SK-N-SH treated with all-trans-retinoic acid at 6 μM for 48 hours (cell line): ENCODE measurements around the gene ATP1A2.
A peak's percentile ranks its signal among the peaks of the same experiment; 100 is the strongest.

Source experiments
- ATAC-seq: fragments of 200-7000 bp; cut with Tn5 transposase; 3 replicates; pipeline ENCODE4 v1.9.1; 2020; ENCODE audit warnings: mild to moderate bottlenecking, moderate library complexity
- ARNTL ChIP-seq: fragments of 450-650 bp; formaldehyde crosslinking; IDR thresholded peaks from 2 replicates; pipeline ENCODE4 v1.5.0; 2020; ENCODE audit warnings: low read depth, mild to moderate bottlenecking, moderate library complexity, borderline replicate concordance
- BACH2 ChIP-seq: fragments of 250-450 bp; sonication (Bioruptor Pico); IDR thresholded peaks from 2 replicates; pipeline ENCODE4 v1.9.0; 2021; ENCODE audit warnings: mild to moderate bottlenecking, borderline replicate concordance
- CREB5 ChIP-seq: fragments of 250-450 bp; sonication (Bioruptor Pico); IDR thresholded peaks from 2 replicates; pipeline ENCODE4 v1.5.1; 2020; ENCODE audit warnings: low read depth, mild to moderate bottlenecking, moderate library complexity
- CSDC2 ChIP-seq: fragments of 250-450 bp; sonication (Bioruptor Pico); IDR thresholded peaks from 2 replicates; pipeline ENCODE4 v1.5.0; 2020; ENCODE audit warnings: mild to moderate bottlenecking, moderate library complexity
- CSRNP3 ChIP-seq: fragments of 250-450 bp; sonication (Bioruptor Pico); IDR thresholded peaks from 2 replicates; pipeline ENCODE4 v1.5.1; 2021; ENCODE audit warnings: mild to moderate bottlenecking, moderate library complexity
- ESRRG ChIP-seq: fragments of 250-450 bp; sonication (Bioruptor Pico); IDR thresholded peaks from 2 replicates; pipeline ENCODE4 v1.6.1; 2021; ENCODE audit warnings: mild to moderate bottlenecking
- GLIS3 ChIP-seq: fragments of 250-450 bp; sonication (Bioruptor Pico); IDR thresholded peaks from 2 replicates; pipeline ENCODE4 v1.5.0; 2020; ENCODE audit warnings: mild to moderate bottlenecking, moderate library complexity
- ISL1 ChIP-seq: fragments of 250-450 bp; sonication (Bioruptor Pico); IDR thresholded peaks from 2 replicates; pipeline ENCODE4 v2.1.2; 2022; ENCODE audit warnings: mild to moderate bottlenecking, moderate library complexity
- OSR1 ChIP-seq: fragments of 250-450 bp; sonication (Bioruptor Pico); IDR thresholded peaks from 2 replicates; pipeline ENCODE4 v1.8.0; 2022; ENCODE audit warnings: moderate library complexity, mild to moderate bottlenecking, inconsistent platforms
- PATZ1 ChIP-seq: fragments of 250-450 bp; sonication (Bioruptor Pico); IDR thresholded peaks from 2 replicates; pipeline ENCODE4 v1.8.0; 2020; ENCODE audit warnings: mild to moderate bottlenecking, moderate library complexity, borderline replicate concordance
- POU6F1 ChIP-seq: fragments of 250-450 bp; sonication (Bioruptor Pico); IDR thresholded peaks from 2 replicates; pipeline ENCODE4 v1.8.0; 2021; ENCODE audit warnings: low read depth, mild to moderate bottlenecking, moderate library complexity, borderline replicate concordance
- PPARA ChIP-seq: fragments of 250-450 bp; sonication (Bioruptor Pico); IDR thresholded peaks from 2 replicates; pipeline ENCODE4 v1.5.0; 2020; ENCODE audit warnings: mild to moderate bottlenecking, borderline replicate concordance
- RARB ChIP-seq: fragments of 250-450 bp; sonication (Bioruptor Pico); IDR thresholded peaks from 2 replicates; pipeline ENCODE4 v1.8.0; 2021; ENCODE audit warnings: mild to moderate bottlenecking, moderate library complexity
- SNAI2 ChIP-seq: fragments of 250-450 bp; sonication (Bioruptor Pico); IDR thresholded peaks from 2 replicates; pipeline ENCODE4 v1.5.0; 2020; ENCODE audit warnings: mild to moderate bottlenecking, moderate library complexity
- TCF4 ChIP-seq: fragments of 250-450 bp; sonication (Bioruptor Pico); IDR thresholded peaks from 2 replicates; pipeline ENCODE4 v1.8.0; 2021; ENCODE audit warnings: mild to moderate bottlenecking, moderate library complexity, borderline replicate concordance
- TOX ChIP-seq: fragments of 250-450 bp; sonication (Bioruptor Pico); IDR thresholded peaks from 2 replicates; pipeline ENCODE4 v1.8.0; 2021; ENCODE audit warnings: mild to moderate bottlenecking, moderate library complexity, borderline replicate concordance
- ZC3H10 ChIP-seq: fragments of 250-450 bp; sonication (Bioruptor Pico); IDR thresholded peaks from 2 replicates; pipeline ENCODE4 v1.5.1; 2021; ENCODE audit warnings: mild to moderate bottlenecking, moderate library complexity
- ZFP3 ChIP-seq: fragments of 250-450 bp; sonication (Bioruptor Pico); IDR thresholded peaks from 2 replicates; pipeline ENCODE4 v1.5.0; 2020; ENCODE audit warnings: mild to moderate bottlenecking, moderate library complexity
- ZFP30 ChIP-seq: fragments of 450-650 bp; formaldehyde crosslinking; IDR thresholded peaks from 2 replicates; pipeline ENCODE4 v1.5.0; 2022; ENCODE audit warnings: mild to moderate bottlenecking, moderate library complexity
- ZNF565 ChIP-seq: fragments of 450-650 bp; formaldehyde crosslinking; conservative IDR thresholded peaks from 2 replicates; pipeline ENCODE4 v1.5.0; 2020; ENCODE audit warnings: low read depth, mild to moderate bottlenecking, moderate library complexity
- ZNF70 ChIP-seq: fragments of 450-650 bp; formaldehyde crosslinking; IDR thresholded peaks from 2 replicates; pipeline ENCODE4 v1.5.0; 2020; ENCODE audit warnings: mild to moderate bottlenecking, moderate library complexity
- ZNF8 ChIP-seq: fragments of 450-650 bp; formaldehyde crosslinking; IDR thresholded peaks from 2 replicates; pipeline ENCODE4 v1.5.0; 2020; ENCODE audit warnings: mild to moderate bottlenecking, moderate library complexity

The ATP1A2 gene

DNA sequence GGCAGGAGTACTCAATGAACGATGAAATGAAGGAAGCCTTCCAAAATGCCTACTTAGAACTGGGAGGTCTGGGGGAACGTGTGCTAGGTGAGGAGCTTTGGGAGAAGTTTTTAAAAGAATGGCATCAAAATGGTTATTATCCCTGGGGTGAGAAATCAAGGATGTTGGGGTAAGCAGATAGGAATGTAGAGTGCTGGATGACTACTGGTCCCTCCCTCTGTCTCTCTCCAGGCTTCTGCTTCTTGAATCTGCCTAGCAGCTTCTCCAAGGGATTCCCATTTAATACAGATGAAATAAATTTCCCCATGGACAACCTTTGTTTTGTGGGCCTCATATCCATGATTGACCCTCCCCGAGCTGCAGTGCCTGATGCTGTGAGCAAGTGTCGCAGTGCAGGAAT, 55.8 kb downstream of the ATP1A2 start:
- no peak for TF ChIP-seq ZFP30 (CRISPR knock-in tag)
- TF ChIP-seq ESRRG: no peak
- no peak for TF ChIP-seq GLIS3 (CRISPR knock-in tag)
- no peak for TF ChIP-seq ZNF565 (CRISPR knock-in tag)
- TF ChIP-seq ZFP3 (CRISPR knock-in tag): no peak
- TF ChIP-seq PATZ1 (CRISPR knock-in tag): no peak
- TF ChIP-seq ZNF70: no peak
- no peak for TF ChIP-seq RARB
- TF ChIP-seq ZC3H10 (CRISPR knock-in tag): no peak
- no peak for TF ChIP-seq PPARA (CRISPR knock-in tag)
- TF ChIP-seq CSRNP3: no peak
- no peak for TF ChIP-seq CREB5
- no peak for TF ChIP-seq ZNF8 (CRISPR knock-in tag)
- no peak for TF ChIP-seq SNAI2
- TF ChIP-seq ISL1 (CRISPR knock-in tag): no peak
- TF ChIP-seq TOX (CRISPR knock-in tag): no peak
- TF ChIP-seq, all 23 proteins: peak for 0
- peak; percentile 38; the same call in 2 of the 3 replicates for ATAC-seq

- no peak for ATAC-seq
These were observed 56.4 kb downstream of the ATP1A2 start for GRCh38 chr1:160171980-160172379.

GRCh38 chr1:160177231-160177630, 61.7 kb downstream of the ATP1A2 start:
- ATAC-seq: no peak
- TF ChIP-seq SNAI2 (no peak), TCF4 (CRISPR knock-in tag) (no peak), POU6F1 (CRISPR knock-in tag) (no peak), CREB5 (no peak), OSR1 (CRISPR knock-in tag) (no peak), ZFP30 (CRISPR knock-in tag) (no peak), ZNF70 (no peak), BACH2 (no peak), CSDC2 (no peak), ARNTL (no peak), TOX (CRISPR knock-in tag) (no peak), ZFP3 (CRISPR knock-in tag) (no peak), ZNF8 (CRISPR knock-in tag) (no peak), ISL1 (CRISPR knock-in tag) (no peak), PATZ1 (CRISPR knock-in tag) (no peak), GLIS3 (CRISPR knock-in tag) (no peak), RARB (no peak)

More at GRCh38 chr1:160171980-160172379, 56.4 kb downstream of the ATP1A2 start:
- no peak for TF ChIP-seq ZFP3 (CRISPR knock-in tag)
- TF ChIP-seq RARB: no peak
- TF ChIP-seq TCF4 (CRISPR knock-in tag): no peak
- no peak for TF ChIP-seq CREB5
